AG20443 (cell line): Measurements from ENCODE around the gene CEACAM8.
"Not testable (repeated sequence)": the region's sequence is repeated elsewhere in the genome, so short reads cannot be mapped to it uniquely, and the experiment has no call there.

Experiments
- DNase-seq: peaks from one replicate; pipeline ENCODE4 v3.0.0; 2012; ENCODE audit warnings: low spot score, mixed read lengths

The CEACAM8 gene

GRCh38 chr19:42594617-42595489, at the start of gene CEACAM8:
CEACAM8 (minus strand) TSS chr19:42594924; CDS start chr19:42594828, 96 bp downstream.
- DNase-seq: no peak

GRCh38 chr19:42639324-42640092, 44.8 kb upstream of the CEACAM8 start:
- DNase-seq: not testable (repeated sequence)

GRCh38 chr19:42635233-42635539, 40.5 kb upstream of the CEACAM8 start:
- DNase-seq: no peak

- peak; percentile 72 for DNase-seq
Measured at GRCh38 chr19:42634409-42635232, 39.9 kb upstream of the CEACAM8 start.

- DNase-seq: no peak
Measured at GRCh38 chr19:42629191-42629590, 34.5 kb upstream of the CEACAM8 start.

- no peak for DNase-seq
Measured at GRCh38 chr19:42628411-42629140, 33.9 kb upstream of the CEACAM8 start.

GRCh38 chr19:42627916-42628315, 33.2 kb upstream of the CEACAM8 start:
- DNase-seq: no peak

GRCh38 chr19:42626181-42626580, 31.5 kb upstream of the CEACAM8 start:
- DNase-seq: no peak

- DNase-seq: no peak
Measured at GRCh38 chr19:42619271-42619670, 24.5 kb upstream of the CEACAM8 start.

- DNase-seq: no peak
Measured at GRCh38 chr19:42613666-42614065, 18.9 kb upstream of the CEACAM8 start.

- not testable (repeated sequence) for DNase-seq
Measured at GRCh38 chr19:42610401-42610915, 15.7 kb upstream of the CEACAM8 start.

GRCh38 chr19:42606660-42607351, 12.1 kb upstream of the CEACAM8 start:
- DNase-seq: peak; percentile 63

GRCh38 chr19:42601811-42602443, 7.2 kb upstream of the CEACAM8 start:
- DNase-seq: peak; percentile 68

- DNase-seq: peak; percentile 76
Measured at GRCh38 chr19:42596391-42597072, 1.8 kb upstream of the CEACAM8 start.

- DNase-seq: no peak
Measured at GRCh38 chr19:42595550-42596172, 937 bp upstream of the CEACAM8 start.

GRCh38 chr19:42589792-42590191, 4.9 kb downstream of the CEACAM8 start:
- DNase-seq: no peak

GRCh38 chr19:42584466-42584865, 10.3 kb downstream of the CEACAM8 start:
- DNase-seq: no peak

- DNase-seq: no peak
Measured at GRCh38 chr19:42577016-42577415, 17.7 kb downstream of the CEACAM8 start.

GRCh38 chr19:42576241-42576640, 18.5 kb downstream of the CEACAM8 start:
- no peak for DNase-seq
